A549 treated with GW870086 at 1 μM for 4 hours (cell line): ENCODE results near the gene NEU2. TPM values are rescaled to one million over a fixed set of nuclear protein-coding genes. Genes with fewer than 3 reads are reported as not detected.

Experiments
- total RNA-seq: library from RNA; stranded (reverse); fragments of 200-300 nt; extraction: Qiagen RNA extraction; gene quantifications from 5 replicates; pipeline ENCODE4 v1.2.3, GENCODE V29; 2022; ENCODE audit warnings: low read depth

The NEU2 gene
- not detected in 5 replicates for total RNA-seq

GRCh38 chr2:233032551-233033320 lies at the start of gene NEU2:
TSS of gene NEU2 (plus strand) at chr2:233032672. CDS start at chr2:233032672, 0 bp downstream.

GRCh38 chr2:233013027-233013461 lies 19.4 kb upstream of the NEU2 start, which contains the start of gene NGEF:
TSS of gene NGEF (minus strand) at chr2:233013256. CDS start at chr2:232974890, 38,366 bp downstream.

GRCh38 chr2:233059797-233060500 lies 27.5 kb downstream of the NEU2 start, which contains the start of gene INPP5D:
TSS of gene INPP5D (plus strand) at chr2:233060342. CDS start at chr2:233060479, 137 bp downstream.

Other genes with a start within 250 kb of the NEU2 start
- 4.6 to 14.4 TPM (median 10.0 TPM) in 5 replicates for gene SNORC, start 162.4 kb upstream of the NEU2 start, total RNA-seq
- gene NGEF, start 19.4 kb upstream of the NEU2 start, total RNA-seq = 14.5 to 19.4 TPM (median 18.1 TPM) in 5 replicates
- 0.35 to 0.88 TPM (median 0.50 TPM) in 5 replicates for gene INPP5D, start 27.7 kb downstream of the NEU2 start, total RNA-seq
- 37.5 to 48.4 TPM (median 44.9 TPM) in 5 replicates for gene ATG16L1, start 219.0 kb downstream of the NEU2 start, total RNA-seq